ENCODE measurements around the gene SOS2.

GRCh38 chr14:50070230-50070629, 161.1 kb downstream of the SOS2 start:
- TF ChIP-seq CTCF (IDR thresholded peaks at IDR 0.05) (no peak), POLR2A (IDR thresholded peaks at IDR 0.05) (no peak)

All from prostate gland (tissue), 2 donors.